OCI-LY1 (cell line): ENCODE data around the gene ZNF366.

Experiments
- H2AFZ ChIP-seq: fragments of 200-600 bp; sonication (generic), shearing (Covaris generic); 2 replicates; pipeline ENCODE4 v1.6.0; 2014; ENCODE audit warnings: antibody characterized with exemption, mild to moderate bottlenecking, low read length
- H3F3A ChIP-seq: fragments of 200-600 bp; sonication (generic), shearing (Covaris generic); 2 replicates; pipeline ENCODE4 v1.6.0; 2014; ENCODE audit warnings: mild to moderate bottlenecking, antibody characterized with exemption, low read length, moderate library complexity; ENCODE audit not compliant: insufficient read depth
- H3K27ac ChIP-seq: fragments of 200-600 bp; sonication (generic); 2 replicates; pipeline ENCODE4 v1.5.1; 2014; ENCODE audit warnings: low read length, mixed run types, mild to moderate bottlenecking, low read depth; ENCODE audit not compliant: poor library complexity, severe bottlenecking
- H3K27me3 ChIP-seq: fragments of 200-600 bp; sonication (generic); 2 replicates; pipeline ENCODE4 v1.6.0; 2014; ENCODE audit warnings: antibody characterized with exemption, mild to moderate bottlenecking, low read length, moderate library complexity; ENCODE audit not compliant: insufficient read depth
- H3K36me3 ChIP-seq: fragments of 200-600 bp; sonication (generic); 2 replicates; pipeline ENCODE4 v1.6.1; 2014; ENCODE audit warnings: mild to moderate bottlenecking, antibody characterized with exemption, low read length, moderate library complexity, mixed read lengths; ENCODE audit not compliant: insufficient read depth
- H3K4me1 ChIP-seq: fragments of 200-600 bp; sonication (generic); 2 replicates; pipeline ENCODE4 v1.5.1; 2014; ENCODE audit warnings: mild to moderate bottlenecking, low read length, moderate library complexity; ENCODE audit not compliant: insufficient read depth, severe bottlenecking
- H3K4me2 ChIP-seq: fragments of 200-600 bp; sonication (generic), shearing (Covaris generic); 2 replicates; pipeline ENCODE4 v1.6.1; 2014; ENCODE audit warnings: low read length
- H3K4me3 ChIP-seq: fragments of 200-600 bp; sonication (generic); 2 replicates; pipeline ENCODE4 v1.5.1; 2014; ENCODE audit warnings: low read length, low read depth, mild to moderate bottlenecking, mixed read lengths; ENCODE audit not compliant: poor library complexity, severe bottlenecking
- H3K79me2 ChIP-seq: fragments of 200-600 bp; shearing (Covaris generic); 2 replicates; pipeline ENCODE4 v1.6.1; 2016; ENCODE audit warnings: mixed run types, low read length, mixed read lengths; ENCODE audit not compliant: insufficient read depth
- H3K9ac ChIP-seq: fragments of 200-600 bp; sonication (generic), shearing (Covaris generic); 2 replicates; pipeline ENCODE4 v1.6.1; 2014; ENCODE audit warnings: mild to moderate bottlenecking, low read length, mixed read lengths
- H3K9me2 ChIP-seq: fragments of 200-600 bp; sonication (generic), shearing (Covaris generic); 2 replicates; pipeline ENCODE4 v1.6.1; 2014; ENCODE audit warnings: low read depth, mild to moderate bottlenecking, low read length, mixed read lengths
- H3K9me3 ChIP-seq: fragments of 200-600 bp; shearing (Covaris generic); 2 replicates; pipeline ENCODE4 v1.6.1; 2014; ENCODE audit warnings: low read length, mixed read lengths
- H4K20me1 ChIP-seq: fragments of 200-600 bp; sonication (generic), shearing (Covaris generic); 2 replicates; pipeline ENCODE4 v1.6.0; 2016; ENCODE audit warnings: mild to moderate bottlenecking, low read length; ENCODE audit not compliant: insufficient read depth
- CTCF ChIP-seq: fragments of 200-600 bp; sonication (generic), shearing (Covaris generic); IDR thresholded peaks from 2 replicates; pipeline ENCODE4 v1.5.1; 2017; ENCODE audit warnings: mild to moderate bottlenecking, antibody characterized with exemption, low read length, moderate library complexity, mixed read lengths
- EZH2 ChIP-seq: fragments of 200-600 bp; sonication (generic), shearing (Covaris generic); IDR thresholded peaks from 2 replicates; pipeline ENCODE4 v1.8.0; 2017; ENCODE audit warnings: borderline replicate concordance, mixed run types, mild to moderate bottlenecking, antibody characterized with exemption, low read length, moderate library complexity, mixed read lengths

The ZNF366 gene

DNA sequence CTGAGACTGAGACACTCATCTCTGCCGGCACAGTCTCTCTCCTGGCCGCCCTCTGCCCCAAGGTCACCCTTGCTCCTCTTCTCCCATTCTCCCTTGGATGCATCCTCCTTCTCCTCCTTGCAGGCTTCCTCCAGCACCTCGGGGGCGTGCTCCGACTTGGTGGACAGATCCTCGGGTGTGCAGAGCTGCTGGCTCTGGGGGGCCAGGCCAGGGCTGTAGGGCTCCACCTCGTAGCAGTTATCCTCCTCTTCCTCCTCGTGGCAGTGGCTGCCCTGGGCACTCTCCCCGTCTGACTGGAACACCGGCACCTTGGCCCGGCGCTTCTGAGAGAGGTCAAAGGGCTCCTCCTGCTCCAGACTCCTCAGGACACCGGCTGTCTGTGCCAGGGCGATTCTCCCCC, 63.3 kb downstream of the ZNF366 start:
- Histone ChIP-seq H3K79me2 (no peaks in the 10 kb centered on the region), H3K9me3 (no peaks in the 10 kb centered on the region), H3K4me2 (no peak overlapping the region), H3K9me2 (no peaks in the 10 kb centered on the region), H3K4me1 (no peaks in the 10 kb centered on the region), H3K27ac (no peak overlapping the region), H3F3A (no peaks in the 10 kb centered on the region), H3K4me3 (no peak overlapping the region), H3K9ac (no peak overlapping the region), H4K20me1 (no peaks in the 10 kb centered on the region), H3K36me3 (no peaks in the 10 kb centered on the region), H2AFZ (no peak overlapping the region), H3K27me3 (no peaks in the 10 kb centered on the region)
- no peak for TF ChIP-seq EZH2
- no peak for TF ChIP-seq CTCF

DNA sequence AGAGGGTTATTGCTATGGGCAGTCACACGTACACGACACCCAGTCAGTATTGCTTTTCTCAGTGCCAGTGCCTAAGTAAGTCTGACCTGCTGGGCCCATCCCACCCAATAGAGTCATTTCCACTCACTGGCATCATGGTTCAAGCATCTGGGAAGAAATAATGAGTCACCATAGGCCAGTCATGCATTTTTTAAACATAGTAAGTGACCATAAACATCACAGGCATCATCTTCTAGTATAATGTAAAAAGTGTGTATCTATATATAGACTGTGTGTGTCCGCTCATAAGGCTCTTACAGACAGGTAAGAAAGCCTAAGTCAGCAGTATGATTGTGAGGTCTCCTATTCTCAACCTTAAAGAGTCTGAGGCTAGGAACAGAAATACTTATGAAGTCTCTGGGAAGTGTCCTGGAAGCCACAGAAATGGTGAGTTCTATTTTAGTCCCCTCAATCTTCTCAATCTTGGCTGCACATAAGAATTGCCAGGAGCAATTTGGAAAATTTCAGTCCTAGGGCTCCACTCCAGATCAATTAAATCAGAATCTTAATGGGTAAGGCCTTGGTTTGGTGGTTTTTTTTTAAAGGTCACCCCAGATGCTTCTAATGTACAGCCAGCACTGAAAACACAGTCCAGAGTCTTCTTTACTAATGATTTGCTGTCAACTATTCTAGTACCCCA, 65.2 kb downstream of the ZNF366 start:
- Histone ChIP-seq H3K9me3 (no peaks in the 10 kb centered on the region), H3K79me2 (no peaks in the 10 kb centered on the region), H3K4me3 (no peak overlapping the region), H3K27me3 (no peaks in the 10 kb centered on the region), H3K4me1 (no peaks in the 10 kb centered on the region), H3K9ac (no peak overlapping the region), H3K9me2 (no peaks in the 10 kb centered on the region), H2AFZ (no peak overlapping the region), H3K4me2 (no peak overlapping the region), H4K20me1 (no peaks in the 10 kb centered on the region), H3K27ac (no peak overlapping the region), H3F3A (no peaks in the 10 kb centered on the region), H3K36me3 (no peaks in the 10 kb centered on the region)
- TF ChIP-seq CTCF (no peak), EZH2 (no peak)

DNA sequence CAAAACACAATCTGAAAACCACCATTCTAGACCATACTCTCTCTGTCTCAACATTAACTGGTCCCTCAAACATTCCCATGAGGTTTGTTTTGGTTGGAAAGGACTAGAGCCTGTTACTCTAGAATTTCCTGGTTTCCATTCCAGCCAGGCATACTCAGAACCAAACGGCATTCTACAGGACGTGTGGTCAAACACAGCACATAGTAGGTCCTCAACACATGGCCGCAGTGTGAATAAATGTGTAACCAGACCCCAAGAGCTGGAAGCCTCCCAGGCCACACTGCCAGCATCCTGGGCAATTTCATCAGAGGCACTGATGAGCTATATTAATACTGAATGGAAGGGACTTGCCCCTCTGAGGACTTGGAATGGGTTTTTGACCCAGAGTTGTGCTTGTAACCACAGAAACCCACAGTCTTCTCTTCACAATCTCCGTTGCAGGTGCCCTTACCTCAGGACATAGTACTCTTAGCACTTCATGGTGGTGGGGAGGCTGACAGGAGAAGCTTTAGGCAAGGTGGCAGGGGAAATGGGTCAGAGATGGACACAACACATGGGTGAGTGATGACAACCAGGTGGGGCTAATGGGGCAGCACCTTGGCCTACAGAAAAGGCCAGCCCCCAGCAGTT, 66.0 kb downstream of the ZNF366 start:
- H3K9me2 ChIP-seq = no peaks in the 10 kb centered on the region
- H3K36me3 ChIP-seq = no peaks in the 10 kb centered on the region
- no peak overlapping the region for H3K27ac ChIP-seq
- H2AFZ ChIP-seq = no peak overlapping the region
- H3K4me1 ChIP-seq = no peaks in the 10 kb centered on the region
- no peaks in the 10 kb centered on the region for H4K20me1 ChIP-seq
- H3K9ac ChIP-seq = no peak overlapping the region
- TF ChIP-seq CTCF = no peak
- no peak for TF ChIP-seq EZH2
- no peaks in the 10 kb centered on the region for H3K9me3 ChIP-seq
- no peak overlapping the region for H3K4me2 ChIP-seq
- H3K79me2 ChIP-seq = no peaks in the 10 kb centered on the region
- no peak overlapping the region for H3K4me3 ChIP-seq
- H3K27me3 ChIP-seq = no peaks in the 10 kb centered on the region
- no peaks in the 10 kb centered on the region for H3F3A ChIP-seq
